Ishikawa (cell line): ENCODE results near the gene RAB5B.

Experiments used
- CEBPB ChIP-seq: IDR thresholded peaks from 2 replicates; pipeline ENCODE4 v1.6.1; 2012
- CREB1 ChIP-seq: IDR thresholded peaks from 2 replicates; pipeline ENCODE4 v1.6.1; 2012; ENCODE audit warnings: low read depth
- EGR1 ChIP-seq: IDR thresholded peaks from 2 replicates; pipeline ENCODE4 v1.6.1; 2012
- EP300 ChIP-seq: IDR thresholded peaks from 2 replicates; pipeline ENCODE4 v1.6.1; 2012; ENCODE audit warnings: borderline replicate concordance
- FOXM1 ChIP-seq: IDR thresholded peaks from 2 replicates; pipeline ENCODE4 v1.6.1; 2012; ENCODE audit warnings: low read depth, borderline replicate concordance
- NFIC ChIP-seq: IDR thresholded peaks from 2 replicates; pipeline ENCODE4 v1.6.1; 2012
- RAD21 ChIP-seq: IDR thresholded peaks from 2 replicates; pipeline ENCODE4 v1.6.1; 2012; ENCODE audit warnings: low read depth
- TAF1 ChIP-seq: IDR thresholded peaks from 2 replicates; pipeline ENCODE4 v1.6.1; 2012; ENCODE audit warnings: low read depth, mild to moderate bottlenecking
- TCF12 ChIP-seq: IDR thresholded peaks from 2 replicates; pipeline ENCODE4 v1.6.1; 2012; ENCODE audit warnings: low read depth
- TEAD4 ChIP-seq: IDR thresholded peaks from 2 replicates; pipeline ENCODE4 v1.6.1; 2012
- YY1 ChIP-seq: IDR thresholded peaks from 2 replicates; pipeline ENCODE4 v1.6.1; 2012; ENCODE audit warnings: low read depth
- ZBTB7A ChIP-seq: IDR thresholded peaks from 2 replicates; pipeline ENCODE4 v1.6.1; 2012; ENCODE audit warnings: low read depth
- TF ChIP-seq, protein P1 (sequence below): IDR thresholded peaks from 2 replicates; pipeline ENCODE4 v1.6.1; 2012
- TF ChIP-seq, protein P2 (sequence below): IDR thresholded peaks from 2 replicates; pipeline ENCODE4 v1.6.1; 2012
- TF ChIP-seq, protein P3 (sequence below): IDR thresholded peaks from 2 replicates; pipeline ENCODE4 v1.6.1; 2012; ENCODE audit warnings: low read depth, mild to moderate bottlenecking

Gene RAB5B

DNA sequence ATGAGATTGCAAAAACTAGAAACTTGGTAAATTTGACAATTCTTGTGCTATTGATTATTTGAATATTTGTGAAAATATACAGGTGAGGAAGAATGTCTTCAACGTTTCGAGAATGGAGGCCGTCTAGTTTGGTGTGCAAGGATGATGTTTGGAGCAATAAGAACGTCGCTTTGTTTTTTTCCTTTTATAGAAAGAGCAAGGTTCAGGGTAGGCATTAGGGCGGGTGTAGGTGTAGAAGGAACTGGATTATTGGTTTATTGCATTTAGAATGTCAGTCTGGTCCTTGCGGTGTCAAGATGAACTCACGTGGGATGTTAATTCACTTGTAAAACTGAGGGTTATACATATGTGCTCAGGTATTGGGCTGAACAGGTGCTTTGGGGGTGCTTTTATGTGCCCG lies 69.0 kb downstream of the RAB5B start:
- no peak for TF ChIP-seq CREB1
- TF ChIP-seq TEAD4 = no peak
- TF ChIP-seq, protein P1, sequence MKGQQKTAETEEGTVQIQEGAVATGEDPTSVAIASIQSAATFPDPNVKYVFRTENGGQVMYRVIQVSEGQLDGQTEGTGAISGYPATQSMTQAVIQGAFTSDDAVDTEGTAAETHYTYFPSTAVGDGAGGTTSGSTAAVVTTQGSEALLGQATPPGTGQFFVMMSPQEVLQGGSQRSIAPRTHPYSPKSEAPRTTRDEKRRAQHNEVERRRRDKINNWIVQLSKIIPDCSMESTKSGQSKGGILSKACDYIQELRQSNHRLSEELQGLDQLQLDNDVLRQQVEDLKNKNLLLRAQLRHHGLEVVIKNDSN = no peak
- TF ChIP-seq, protein P2, sequence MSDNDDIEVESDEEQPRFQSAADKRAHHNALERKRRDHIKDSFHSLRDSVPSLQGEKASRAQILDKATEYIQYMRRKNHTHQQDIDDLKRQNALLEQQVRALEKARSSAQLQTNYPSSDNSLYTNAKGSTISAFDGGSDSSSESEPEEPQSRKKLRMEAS = no peak
- no peak for TF ChIP-seq TAF1
- TF ChIP-seq CEBPB = no peak
- no peak for TF ChIP-seq EP300
- TF ChIP-seq TCF12 = no peak
- no peak for TF ChIP-seq EGR1
- TF ChIP-seq, protein P3, sequence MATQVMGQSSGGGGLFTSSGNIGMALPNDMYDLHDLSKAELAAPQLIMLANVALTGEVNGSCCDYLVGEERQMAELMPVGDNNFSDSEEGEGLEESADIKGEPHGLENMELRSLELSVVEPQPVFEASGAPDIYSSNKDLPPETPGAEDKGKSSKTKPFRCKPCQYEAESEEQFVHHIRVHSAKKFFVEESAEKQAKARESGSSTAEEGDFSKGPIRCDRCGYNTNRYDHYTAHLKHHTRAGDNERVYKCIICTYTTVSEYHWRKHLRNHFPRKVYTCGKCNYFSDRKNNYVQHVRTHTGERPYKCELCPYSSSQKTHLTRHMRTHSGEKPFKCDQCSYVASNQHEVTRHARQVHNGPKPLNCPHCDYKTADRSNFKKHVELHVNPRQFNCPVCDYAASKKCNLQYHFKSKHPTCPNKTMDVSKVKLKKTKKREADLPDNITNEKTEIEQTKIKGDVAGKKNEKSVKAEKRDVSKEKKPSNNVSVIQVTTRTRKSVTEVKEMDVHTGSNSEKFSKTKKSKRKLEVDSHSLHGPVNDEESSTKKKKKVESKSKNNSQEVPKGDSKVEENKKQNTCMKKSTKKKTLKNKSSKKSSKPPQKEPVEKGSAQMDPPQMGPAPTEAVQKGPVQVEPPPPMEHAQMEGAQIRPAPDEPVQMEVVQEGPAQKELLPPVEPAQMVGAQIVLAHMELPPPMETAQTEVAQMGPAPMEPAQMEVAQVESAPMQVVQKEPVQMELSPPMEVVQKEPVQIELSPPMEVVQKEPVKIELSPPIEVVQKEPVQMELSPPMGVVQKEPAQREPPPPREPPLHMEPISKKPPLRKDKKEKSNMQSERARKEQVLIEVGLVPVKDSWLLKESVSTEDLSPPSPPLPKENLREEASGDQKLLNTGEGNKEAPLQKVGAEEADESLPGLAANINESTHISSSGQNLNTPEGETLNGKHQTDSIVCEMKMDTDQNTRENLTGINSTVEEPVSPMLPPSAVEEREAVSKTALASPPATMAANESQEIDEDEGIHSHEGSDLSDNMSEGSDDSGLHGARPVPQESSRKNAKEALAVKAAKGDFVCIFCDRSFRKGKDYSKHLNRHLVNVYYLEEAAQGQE = no peak
- TF ChIP-seq ZBTB7A = no peak
- no peak for TF ChIP-seq RAD21
- TF ChIP-seq YY1 = no peak
- no peak for TF ChIP-seq FOXM1
- no peak for TF ChIP-seq NFIC
